Measurements from ENCODE around the gene CA11. TPM values are rescaled to one million over a fixed set of nuclear protein-coding genes. Genes with fewer than 3 reads are reported as not detected.

CA11 gene
- total and polyA plus RNA-seq, 2 of the 8 experiments (the other 6 are each of a cell fraction or from before 2014, with no cell fraction given): 51.7 to 71.4 TPM

DNA sequence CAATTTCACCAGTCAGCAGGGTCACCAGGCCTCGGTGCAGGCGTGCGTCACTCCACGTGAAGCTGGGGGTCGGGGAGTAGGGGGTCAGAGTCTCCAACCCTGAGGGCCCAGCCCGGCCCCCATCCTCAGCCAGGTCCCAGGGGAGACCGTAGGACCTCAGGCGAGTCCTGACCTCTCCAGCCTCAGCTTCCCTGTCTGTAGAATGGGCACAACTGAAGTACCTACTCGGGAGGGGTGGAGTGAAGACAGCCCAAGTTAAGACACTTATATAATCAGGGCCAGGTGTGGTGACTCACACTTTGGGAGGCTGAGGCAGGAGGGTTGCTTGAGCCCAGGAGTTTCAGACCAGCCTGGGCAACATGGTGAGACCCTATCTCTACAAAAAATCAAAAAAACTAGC, 42.1 kb downstream of the CA11 start:
- CTCF ChIA-PET (ENCODE audit: partially characterized antibody): interaction anchor here (0.7 kb wide), 1 partner anchor 114 kb away, joined by 4 read pairs; no protein-coding TSS in a partner anchor
- Histone ChIP-seq H3K18ac (ENCODE audit: extremely low read depth, low read length) (no peak overlapping the region), H4K20me1 (replicated peaks in 1 of 2; ENCODE audit: control insufficient read depth in 1 of 2, insufficient read depth in 2 of 2, low read length in 2 of 2) (peaks cover 0 to 2% of the 10 kb centered on the region in 2 experiments), H3K23ac (ENCODE audit: insufficient read length) (no peak overlapping the region), H3K36me3 (ENCODE audit: control insufficient read depth in 2 of 4, insufficient read depth in 4 of 4, low read length in 3 of 4) (no peaks in the 10 kb centered on the region), H3K23me2 (ENCODE audit: low read depth, low read length) (no peaks in the 10 kb centered on the region), H3K9ac (replicated peaks in 1 of 4; ENCODE audit: extremely low read depth in 1 of 4, low read depth in 3 of 4, low read length in 3 of 4) (no peak overlapping the region), H3K4me3 (ENCODE audit: extremely low read depth in 1 of 4, insufficient read depth in 2 of 4, low read depth in 3 of 4, low read length in 4 of 4) (no peak overlapping the region), H2BK20ac (ENCODE audit: low read length) (no peak overlapping the region), H4K5ac (ENCODE audit: insufficient read length, low read depth, low read length) (no peak overlapping the region), H2BK120ac (replicated peaks; ENCODE audit: low read depth, low read length) (no peak overlapping the region), H3K14ac (ENCODE audit: insufficient read length) (no peak overlapping the region), H2BK12ac (ENCODE audit: low read depth, low read length) (no peak overlapping the region), H2AFZ (ENCODE audit: low read length) (no peak overlapping the region), H4K91ac (replicated peaks; ENCODE audit: insufficient read length, low read length) (no peak overlapping the region), H3K79me1 (ENCODE audit: low read depth, low read length) (no peaks in the 10 kb centered on the region), H2BK5ac (ENCODE audit: low read depth, low read length) (no peak overlapping the region), H4K8ac (ENCODE audit: extremely low read depth, insufficient read depth, low read length) (no peak overlapping the region), H2BK15ac (ENCODE audit: low read length) (no peak overlapping the region), H3K27me3 (replicated peaks in 1 of 4; ENCODE audit: control insufficient read depth in 3 of 4, extremely low read depth in 1 of 4, insufficient read depth in 3 of 4, low read length in 3 of 4) (no peaks in the 10 kb centered on the region), H3K4ac (replicated peaks; ENCODE audit: insufficient read length, low read depth, low read length) (no peak overlapping the region), H3K9me3 (ENCODE audit: insufficient read depth in 2 of 2, low read depth in 1 of 2, low read length in 1 of 2) (no peaks in the 10 kb centered on the region), H3K4me2 (ENCODE audit: insufficient read depth in 1 of 2, low read depth in 2 of 2, low read length in 2 of 2) (no peak overlapping the region), H3K27ac (ENCODE audit: low read depth, low read length) (no peak overlapping the region), H3K4me1 (replicated peaks in 1 of 4; ENCODE audit: control insufficient read depth in 3 of 4, insufficient read depth in 4 of 4, low read length in 3 of 4) (peaks cover 0 to under 1% (median 0%) of the 10 kb centered on the region in 4 experiments; a peak in 1 of 7 replicates), H3K56ac (replicated peaks; ENCODE audit: insufficient read length, low read depth, low read length) (no peak overlapping the region), H3K79me2 (ENCODE audit: control insufficient read depth in 1 of 2, insufficient read depth in 2 of 2, low read length in 2 of 2) (no peaks in the 10 kb centered on the region), H2AK5ac (ENCODE audit: low read depth, low read length) (no peak overlapping the region)
- POLR2A ChIA-PET (ENCODE audit: partially characterized antibody): interaction anchor here (27.0 kb wide), 1 partner anchor 19 kb away, joined by 788 read pairs; the partner anchor contains the start of genes DBP, FAM83E, RPL18 and SPHK2
- 92% methylated on average over 9 of the region's 9 CpGs; no CpG with 5 or more reads in 1 of the 2 experiments for WGBS, 2 experiments (ENCODE audit: extremely low coverage in 1 of 2, insufficient coverage in 1 of 2, insufficient read length in 1 of 2, insufficient replicate concordance in 2 of 2, low coverage in 1 of 2, low lambda C conversion rate in 2 of 2, missing lambda C conversion rate in 1 of 2)
- DNase-seq (ENCODE audit: low read depth in 1 of 2, low spot score in 2 of 2) (no peak), FAIRE-seq (no peak)
- TF ChIP-seq TBP (IDR thresholded peaks at IDR 0.05; ENCODE audit: low read depth, low read length) (no peak), KDM1A (IDR thresholded peaks at IDR 0.05; ENCODE audit: borderline replicate concordance, low read length) (peak; percentile 75; the same call in 1 of the 2 replicates)

All from H1 (cell line).